DMS 273 (cell line): ENCODE results near the gene ADGRD1.

Experiments
- DNase-seq: peaks from one replicate; lab custom pipeline; 2025; ENCODE audit not compliant: unreplicated experiment; lab: John Stamatoyannopoulos, UW

Gene ADGRD1

DNA sequence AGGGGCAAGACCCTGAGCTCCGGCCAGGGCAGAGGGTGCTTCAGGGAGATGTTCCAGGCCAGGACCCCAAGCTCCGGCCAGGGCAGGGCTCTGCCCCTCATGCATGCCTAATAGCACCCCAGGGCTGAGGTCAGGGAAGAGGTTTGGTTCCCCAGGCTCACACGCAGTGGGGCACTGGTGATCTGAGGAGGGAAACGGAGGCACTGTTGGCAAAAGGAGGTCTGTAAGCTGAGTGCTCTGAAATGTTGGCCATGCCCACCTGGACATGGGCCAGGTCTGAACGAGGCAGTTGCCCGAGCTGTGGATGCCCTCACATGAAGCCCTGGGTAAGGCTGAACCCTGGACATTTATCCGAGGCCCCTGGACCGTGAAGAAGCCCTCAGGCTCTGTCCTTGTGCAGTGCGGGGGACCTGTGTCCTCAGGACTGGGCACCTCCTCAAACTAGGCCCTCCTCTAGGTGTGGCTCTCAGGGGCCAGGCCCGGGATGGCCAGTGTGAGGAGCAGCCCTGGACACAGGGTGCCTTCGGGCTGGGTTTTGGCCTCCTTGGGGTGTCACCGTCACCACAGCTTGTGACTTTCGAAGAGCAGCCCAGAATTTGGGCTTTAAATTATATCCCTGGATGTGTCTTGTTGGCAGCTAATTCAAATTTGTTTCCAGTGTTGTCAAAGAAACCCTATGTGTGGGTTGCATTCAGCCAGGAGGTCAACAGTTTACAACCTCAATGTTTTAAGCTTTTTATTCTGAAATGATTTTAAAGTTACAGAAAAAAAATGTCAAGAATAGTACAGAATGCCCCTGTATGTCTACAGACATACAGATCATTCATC lies 66.8 kb downstream of the ADGRD1 start:
- DNase-seq, result no peak

- no peak for DNase-seq
Observed at GRCh38 chr12:131021154-131021541, 67.4 kb downstream of the ADGRD1 start.

DNA sequence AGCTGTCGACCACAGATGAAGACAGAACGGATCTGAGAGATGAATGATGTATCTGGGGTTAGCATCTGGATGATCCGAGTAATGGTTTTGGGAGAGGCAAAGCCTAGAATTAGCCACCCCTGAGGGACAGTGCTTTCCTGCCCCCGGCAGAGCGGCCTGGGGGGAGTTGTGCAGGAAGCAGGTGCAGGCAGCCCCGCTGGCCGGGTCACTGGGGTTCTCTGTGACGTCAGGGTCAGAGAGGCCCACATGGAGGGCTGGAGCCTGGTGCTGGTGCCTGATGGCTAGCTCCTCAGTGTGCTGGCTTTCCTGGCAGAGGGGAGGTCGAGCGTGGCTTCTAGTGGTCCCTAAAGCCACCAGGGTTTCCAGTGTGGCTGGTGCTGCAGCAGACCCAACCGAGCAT lies 70.3 kb downstream of the ADGRD1 start:
- DNase-seq, result no peak

- DNase-seq, result no peak
Observed at GRCh38 chr12:131024721-131025120, 71.0 kb downstream of the ADGRD1 start.

DNA sequence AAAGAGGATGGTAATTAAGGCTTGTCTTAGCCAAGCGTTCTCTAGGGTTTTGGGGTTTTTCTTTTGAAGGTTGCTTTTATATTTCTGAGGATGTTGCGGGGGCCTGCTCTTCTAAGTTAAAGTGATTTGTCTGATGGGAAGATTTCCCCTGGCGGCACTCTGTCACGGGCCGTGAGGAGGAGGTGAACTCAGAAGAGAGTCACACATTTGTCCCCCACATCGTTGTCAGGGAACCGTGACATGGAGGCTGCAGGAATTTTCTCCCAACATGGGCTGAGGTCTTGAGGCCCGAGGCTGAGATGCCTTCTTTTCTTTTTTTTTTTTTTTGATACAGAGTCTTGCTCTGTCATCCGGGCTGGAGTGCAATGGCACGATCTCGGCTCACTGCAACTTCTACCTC lies 71.5 kb downstream of the ADGRD1 start:
- no peak for DNase-seq

DNA sequence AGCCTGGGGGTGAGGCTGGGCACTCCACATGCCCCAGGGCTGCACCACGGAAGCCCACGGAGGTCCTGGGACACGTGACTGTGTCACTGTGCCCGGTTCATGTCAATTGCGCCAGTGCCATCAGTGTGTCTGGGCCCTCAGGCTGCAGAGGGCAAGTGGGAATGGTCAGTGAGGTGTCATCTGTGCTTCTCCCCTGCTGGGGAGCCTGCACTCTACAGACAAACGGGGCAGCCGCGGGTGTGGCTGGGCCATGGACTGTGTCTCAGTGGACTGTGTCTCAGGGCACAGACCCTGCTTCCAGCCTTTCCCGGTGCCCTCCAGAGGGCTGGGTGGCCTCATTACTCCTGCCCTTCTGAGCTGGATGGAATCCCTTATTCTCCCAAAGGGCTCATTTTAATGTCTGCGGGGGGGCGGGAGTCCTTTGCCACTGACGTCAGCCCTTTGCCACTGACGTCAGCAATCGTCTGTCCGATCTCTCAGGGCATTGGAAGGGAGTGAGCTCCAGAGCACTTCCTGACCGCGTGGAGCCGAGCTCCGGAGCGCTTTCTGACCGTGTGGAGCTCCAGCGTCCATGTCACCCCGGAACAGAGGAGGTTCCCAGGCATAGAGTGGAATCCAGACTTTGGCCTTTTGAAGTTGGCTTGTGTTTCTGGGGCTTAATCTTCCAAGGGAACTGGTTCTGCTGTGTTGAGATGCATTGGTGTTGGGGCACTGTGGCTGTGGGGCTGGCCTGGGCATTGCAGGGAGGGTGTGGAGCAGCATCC lies 72.4 kb downstream of the ADGRD1 start:
- DNase-seq, result no peak

- DNase-seq, result no peak
Observed at GRCh38 chr12:131026754-131027153, 73.0 kb downstream of the ADGRD1 start.

DNA sequence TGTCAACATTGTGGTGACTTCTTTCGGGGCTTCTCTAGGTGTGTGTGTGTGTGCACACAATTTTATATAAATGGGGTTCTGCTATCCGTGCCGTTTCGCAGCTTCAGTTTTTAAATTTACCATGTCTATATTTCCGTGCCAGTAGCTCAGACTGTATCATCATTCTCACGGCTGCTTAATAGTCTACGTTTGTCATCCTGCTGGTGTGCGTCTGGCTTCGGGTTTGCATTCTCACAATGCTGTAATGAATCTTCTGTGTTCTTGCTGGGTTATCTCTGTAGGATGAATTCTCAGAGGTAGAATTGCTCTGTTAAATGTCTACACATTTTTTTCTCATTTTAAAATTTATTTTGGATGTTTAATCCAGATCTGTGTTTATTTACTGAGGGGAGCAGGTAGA lies 73.6 kb downstream of the ADGRD1 start:
- DNase-seq, result no peak

DNA sequence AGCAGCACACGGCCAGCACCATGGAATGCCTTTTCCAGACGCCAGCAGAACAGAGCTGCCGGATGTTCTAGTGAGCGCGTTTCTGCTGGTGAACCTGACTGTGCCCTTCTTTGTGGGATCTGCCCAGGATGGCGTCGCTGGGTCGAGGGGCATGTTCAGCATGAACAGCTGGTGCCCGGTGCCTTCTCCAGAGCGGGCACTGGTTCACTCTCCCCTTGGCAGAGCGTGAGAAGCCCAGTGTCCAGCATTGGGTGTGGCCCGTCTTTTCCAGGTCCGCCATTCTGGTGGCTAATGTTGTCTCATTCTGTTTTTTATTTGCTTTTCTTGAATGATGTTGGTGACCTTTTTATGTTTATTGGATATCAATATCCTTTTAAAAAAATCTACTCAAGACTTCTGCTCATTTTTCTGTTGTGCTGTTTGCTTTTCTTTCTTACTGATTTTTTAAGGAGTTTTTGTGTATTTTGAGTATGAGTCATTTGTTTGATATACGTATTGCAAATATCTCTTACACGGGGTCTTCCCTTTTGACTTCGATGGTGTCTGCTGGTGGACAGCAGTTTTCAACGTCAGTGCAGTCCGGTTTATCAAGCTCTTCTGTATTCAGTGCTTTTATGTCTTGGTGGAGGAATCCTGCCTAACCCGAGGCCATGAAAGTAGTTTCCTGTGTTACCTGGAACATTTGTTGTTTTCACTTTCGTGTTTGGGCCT lies 74.3 kb downstream of the ADGRD1 start:
- no peak for DNase-seq

GRCh38 chr12:131028587-131029338 lies 75.1 kb downstream of the ADGRD1 start:
- DNase-seq, result no peak

GRCh38 chr12:131030472-131031328 lies 77.0 kb downstream of the ADGRD1 start:
- DNase-seq, result no peak

DNA sequence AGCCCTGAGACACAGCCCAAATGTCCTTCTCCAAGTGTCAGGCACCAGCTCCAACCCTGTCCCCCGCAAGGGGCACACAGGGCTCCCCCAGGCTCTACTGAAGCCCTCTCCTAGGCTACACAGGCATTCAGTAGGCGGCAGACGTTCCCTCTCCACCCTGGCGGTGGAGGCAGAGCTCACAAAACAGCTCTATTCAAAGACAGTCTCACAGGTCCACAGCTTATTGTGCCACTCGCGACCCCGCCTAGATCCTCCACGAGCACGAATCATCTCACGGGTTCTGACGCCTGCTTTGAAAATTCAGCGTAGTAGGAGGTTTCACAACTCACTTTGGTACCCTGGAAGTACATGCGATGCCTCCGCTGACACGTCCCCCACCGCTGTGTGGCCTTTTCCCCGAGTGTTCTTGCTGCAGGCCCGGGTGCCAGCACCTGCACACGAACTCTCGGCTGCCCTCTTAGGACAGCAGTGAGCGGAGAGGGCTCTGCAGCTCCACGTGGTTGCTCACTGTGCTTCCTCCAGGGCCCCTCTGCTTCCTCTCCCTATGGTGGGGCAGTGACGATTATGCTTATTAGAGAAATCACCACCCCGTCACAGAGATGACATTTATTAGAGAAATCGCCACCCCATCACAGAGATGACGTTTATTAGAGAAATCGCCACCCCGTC lies 78.5 kb downstream of the ADGRD1 start:
- no peak for DNase-seq

DNA sequence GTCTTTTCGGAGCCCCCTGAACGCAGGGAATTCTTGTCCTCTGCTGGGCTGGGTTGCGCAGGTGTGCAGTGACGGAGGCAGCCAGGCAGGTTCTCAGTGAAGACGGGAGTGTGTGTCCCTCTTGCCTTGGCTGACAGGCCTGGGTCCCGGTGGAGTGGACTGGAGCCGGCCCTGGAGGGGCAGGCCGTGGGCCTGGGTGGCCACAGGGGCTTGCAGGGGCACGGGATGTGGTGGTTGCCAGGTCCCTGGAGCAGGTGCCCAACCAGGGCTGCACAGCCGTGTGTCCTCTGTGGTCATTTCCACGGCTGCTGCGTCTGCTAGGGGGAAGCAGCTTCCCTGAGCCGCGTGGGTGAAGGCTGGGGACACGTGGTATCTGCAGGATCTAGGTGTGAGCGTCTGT lies 79.8 kb downstream of the ADGRD1 start:
- DNase-seq, result no peak

DNA sequence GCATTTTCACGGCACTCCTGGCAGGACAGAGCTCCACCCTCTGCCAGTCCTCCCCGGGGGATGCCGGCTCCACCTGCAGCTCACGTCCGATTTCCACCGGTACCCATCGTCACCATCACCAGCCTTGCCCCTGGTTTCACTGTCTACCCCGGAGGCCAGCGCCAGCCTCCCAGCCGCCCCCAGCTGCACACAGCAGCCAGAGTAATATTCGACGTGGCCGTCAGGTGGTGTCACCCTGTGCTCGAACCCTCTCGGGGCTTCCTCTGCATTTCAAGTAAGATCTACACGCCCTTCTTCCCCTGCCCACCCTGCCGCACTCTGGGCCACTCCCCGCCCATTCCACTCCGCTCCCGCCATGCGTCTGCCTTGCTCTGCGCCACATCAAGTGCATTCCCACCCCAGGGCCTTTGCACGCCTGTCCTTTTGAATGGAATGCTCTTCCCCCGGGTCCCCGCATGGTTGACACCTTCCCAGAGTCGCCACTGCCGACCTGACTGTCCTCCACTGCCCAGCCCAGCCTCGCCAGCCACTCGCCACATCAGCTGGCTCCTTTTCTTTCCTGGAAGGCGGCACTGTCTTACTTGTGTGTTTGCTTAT lies 80.3 kb downstream of the ADGRD1 start:
- no peak for DNase-seq

DNA sequence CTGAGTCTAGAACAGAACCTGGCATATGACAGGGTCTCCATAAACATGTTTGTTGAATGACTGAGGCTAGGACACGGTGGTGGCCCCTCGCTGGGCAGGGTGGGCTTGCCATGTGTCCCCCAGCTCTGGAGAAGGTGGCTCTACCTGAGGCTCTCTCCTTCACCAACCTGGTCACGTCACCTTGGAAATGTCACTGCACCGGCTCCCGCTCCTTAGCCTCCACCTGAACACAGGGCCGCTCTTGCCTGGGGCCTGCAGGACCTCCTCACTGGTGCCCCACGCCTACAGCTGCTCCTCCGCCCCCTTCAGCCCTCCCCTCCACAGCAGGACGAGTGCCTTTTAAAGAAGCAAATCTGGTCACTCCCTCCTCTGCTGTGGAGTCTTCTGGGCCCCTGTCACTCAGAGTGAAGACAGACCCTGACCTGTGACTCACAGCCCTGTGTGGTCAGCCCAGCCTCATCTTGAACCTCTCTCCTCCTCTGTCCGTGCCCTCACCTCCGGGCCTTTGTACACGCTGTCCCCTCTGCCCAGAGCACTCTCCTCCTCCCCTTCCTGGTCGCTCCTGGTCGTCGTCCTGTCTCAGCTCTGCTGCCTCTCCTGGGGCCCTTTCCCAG lies 81.0 kb downstream of the ADGRD1 start:
- DNase-seq, result no peak

- DNase-seq, result peak; percentile 22
Observed at GRCh38 chr12:131035245-131035681, 81.6 kb downstream of the ADGRD1 start.

GRCh38 chr12:131038159-131038558 lies 84.5 kb downstream of the ADGRD1 start:
- no peak for DNase-seq
